HepG2 (cell line): ENCODE results near the gene PARS2. TPM values are rescaled to one million over a fixed set of nuclear protein-coding genes. Genes with fewer than 3 reads are reported as not detected.

Experiments used
- CBFB ChIP-seq: sonication (generic); formaldehyde crosslinking; IDR thresholded peaks from 2 replicates; pipeline ENCODE4 v1.4.0; 2020; ENCODE audit warnings: missing genetic modification reagents
- CSRNP1 ChIP-seq: sonication (generic); formaldehyde crosslinking; IDR thresholded peaks from 2 replicates; pipeline ENCODE4 v1.8.1; 2023; ENCODE audit warnings: mild to moderate bottlenecking, missing genetic modification reagents
- FOSL1 ChIP-seq: sonication (generic); formaldehyde crosslinking; IDR thresholded peaks from 2 replicates; pipeline ENCODE4 v1.9.0; 2021; ENCODE audit warnings: missing genetic modification reagents, borderline replicate concordance
- HMGA1 ChIP-seq: sonication (generic); formaldehyde crosslinking; conservative IDR thresholded peaks from 2 replicates; pipeline ENCODE4 v1.4.0; 2020; ENCODE audit warnings: missing genetic modification reagents
- HNF4G ChIP-seq, 2 experiments: sonication (generic) in 1 of 2; formaldehyde crosslinking in 1 of 2; IDR thresholded peaks; 2 replicates each; pipeline versions ENCODE4 v1.4.0 to v1.6.1; 2011 to 2020; ENCODE audit warnings: borderline replicate concordance in 2 of 2, low read depth in 2 of 2, mild to moderate bottlenecking in 2 of 2, low read length in 1 of 2, missing genetic modification reagents in 1 of 2, moderate library complexity in 1 of 2
- KDM4B ChIP-seq: sonication (generic); formaldehyde crosslinking; IDR thresholded peaks from 2 replicates; pipeline ENCODE4 v1.4.0; 2020; ENCODE audit warnings: missing genetic modification reagents
- KDM5A ChIP-seq: fragments of 200-600 bp; sonication (generic); IDR thresholded peaks from 2 replicates; pipeline ENCODE4 v1.7.0; 2018; ENCODE audit warnings: antibody characterized with exemption, mild to moderate bottlenecking, low read length, borderline replicate concordance
- MAF1 ChIP-seq: sonication (generic); formaldehyde crosslinking; IDR thresholded peaks from 2 replicates; pipeline ENCODE4 v1.5.0; 2020; ENCODE audit warnings: missing genetic modification reagents, borderline replicate concordance
- MBD4 ChIP-seq: IDR thresholded peaks from 2 replicates; pipeline ENCODE4 v1.6.1; 2012; ENCODE audit warnings: low read length, inconsistent platforms, borderline replicate concordance
- MNT ChIP-seq: fragments of 450-650 bp; IDR thresholded peaks from 2 replicates; pipeline ENCODE4 v1.6.1; 2016
- NFE2L2 ChIP-seq: fragments of 150-350 bp; IDR thresholded peaks from 2 replicates; pipeline ENCODE4 v1.6.1; 2014; ENCODE audit warnings: low read length
- NR2F1 ChIP-seq, 2 experiments: fragments of 450-650 bp in 1 of 2; formaldehyde crosslinking in 1 of 2; IDR thresholded peaks; 2 replicates each; pipeline versions ENCODE4 v1.5.0 to v1.6.1; 2016 to 2020; ENCODE audit warnings: mild to moderate bottlenecking in 1 of 2, missing compliant biosample characterization in 1 of 2, missing genetic modification reagents in 1 of 2, moderate library complexity in 1 of 2
- PAWR ChIP-seq: sonication (generic); formaldehyde crosslinking; IDR thresholded peaks from 2 replicates; pipeline ENCODE4 v1.4.0; 2020; ENCODE audit warnings: missing genetic modification reagents, mild to moderate bottlenecking, borderline replicate concordance
- SNAPC4 ChIP-seq: sonication (generic); formaldehyde crosslinking; IDR thresholded peaks from 2 replicates; pipeline ENCODE4 v1.4.0; 2020; ENCODE audit warnings: mild to moderate bottlenecking, missing genetic modification reagents
- SNAPC5 ChIP-seq: sonication (generic); formaldehyde crosslinking; IDR thresholded peaks from 2 replicates; pipeline ENCODE4 v1.8.1; 2023; ENCODE audit warnings: mild to moderate bottlenecking, missing genetic modification reagents, borderline replicate concordance
- TAF1 ChIP-seq: sonication (generic); formaldehyde crosslinking; IDR thresholded peaks from 2 replicates; pipeline ENCODE4 v1.4.0; 2020; ENCODE audit warnings: missing genetic modification reagents
- THAP11 ChIP-seq: IDR thresholded peaks from 2 replicates; pipeline ENCODE4 v1.6.1; 2016; ENCODE audit warnings: missing biosample characterization, missing genetic modification reagents
- ZNF543 ChIP-seq: sonication (generic); formaldehyde crosslinking; IDR thresholded peaks from 2 replicates; pipeline ENCODE4 v1.4.0; 2020; ENCODE audit warnings: mild to moderate bottlenecking, missing genetic modification reagents
- ZNF546 ChIP-seq: sonication (generic); formaldehyde crosslinking; conservative IDR thresholded peaks from 2 replicates; pipeline ENCODE4 v1.8.1; 2023; ENCODE audit warnings: mild to moderate bottlenecking, missing genetic modification reagents
- ZNF564 ChIP-seq: sonication (generic); formaldehyde crosslinking; IDR thresholded peaks from 2 replicates; pipeline ENCODE4 v1.8.1; 2023; ENCODE audit warnings: mild to moderate bottlenecking, missing genetic modification reagents
- ZNF567 ChIP-seq: sonication (generic); formaldehyde crosslinking; IDR thresholded peaks from 2 replicates; pipeline ENCODE4 v1.8.1; 2023; ENCODE audit warnings: mild to moderate bottlenecking, missing genetic modification reagents, borderline replicate concordance
- polyA plus RNA-seq, 8 experiments: library from polyadenylated mRNA; depleted of rRNA in 3 of 8; stranded (reverse) in 7 of 8; unstranded in 1 of 8; fragments of >200 nt; fragmentation: Illumina TruSeq in 4 of 8; extraction: Trizol in 4 of 8; gene quantifications; 2 replicates each; pipeline versions ENCODE4 v1.2.1 to v1.2.3, GENCODE V29; 2011 to 2016; ENCODE audit warnings: low read depth in 4 of 8, missing spikeins in 1 of 8, mixed read lengths in 1 of 8; ENCODE audit not compliant: insufficient read depth in 1 of 8
- total RNA-seq, 5 experiments: library from RNA; depleted of rRNA; stranded (reverse); fragments of >200 nt; fragmentation: Illumina TruSeq; extraction: Trizol; gene quantifications; 2 replicates each; pipeline ENCODE4 v1.2.3, GENCODE V29; 2016; ENCODE audit warnings: low read depth in 1 of 5

PARS2 gene
- total and polyA plus RNA-seq, 2 of the 13 experiments (the other 11 are each of a cell fraction or from before 2014, with no cell fraction given), result 2.4 to 4.6 TPM

GRCh38 chr1:54715493-54716298 is 48.6 kb downstream of the PARS2 start, which contains the start of gene TTC4 (continued):
- TF ChIP-seq MAF1 (CRISPR knock-in tag), result peak; percentile 93
- TF ChIP-seq HNF4G (IDR thresholded peaks at IDR 0.05; ENCODE audit: borderline replicate concordance, low read depth, low read length), result no peak; the same call in 1 of the 2 replicates
- no peak for TF ChIP-seq HNF4G (CRISPR knock-in tag; IDR thresholded peaks at IDR 0.05; ENCODE audit: borderline replicate concordance, low read depth)
- no peak for TF ChIP-seq FOSL1 (CRISPR knock-in tag)
- TF ChIP-seq NR2F1 (CRISPR knock-in tag; IDR thresholded peaks at IDR 0.05), result no peak
- peak; percentile 84; the same call in 1 of the 2 replicates for TF ChIP-seq CSRNP1 (CRISPR knock-in tag)
- TF ChIP-seq ZNF543 (CRISPR knock-in tag), result peak; percentile 81
- TF ChIP-seq SNAPC4 (CRISPR knock-in tag), result peak; percentile 46; the same call in 1 of the 2 replicates
- no peak; the same call in 1 of the 2 replicates for TF ChIP-seq ZNF564 (CRISPR knock-in tag)
- no peak; the same call in 1 of the 2 replicates for TF ChIP-seq ZNF567 (CRISPR knock-in tag)
- no peak for TF ChIP-seq PAWR
- peak; percentile 71; the same call in 1 of the 2 replicates for TF ChIP-seq SNAPC5 (CRISPR knock-in tag)
- TF ChIP-seq NFE2L2, result no peak
- no peak for TF ChIP-seq MNT
- peak; percentile 95 for TF ChIP-seq THAP11
- peak; percentile 92 for TF ChIP-seq TAF1
- no peak for TF ChIP-seq MBD4
- no peak for TF ChIP-seq HMGA1 (CRISPR knock-in tag)
- 0 out of 2 replicates have a peak, but pooled peaks have one; percentile 83 for TF ChIP-seq KDM4B
- peak; percentile 93 for TF ChIP-seq CBFB (CRISPR knock-in tag)
- TF ChIP-seq KDM5A, result peak; percentile 96
- 0 out of 2 replicates have a peak, but pooled peaks have one; percentile 69 for TF ChIP-seq ZNF546 (CRISPR knock-in tag)
